Osteoblast (primary cell): ENCODE results near the gene UCN2. TPM values are rescaled to one million over a fixed set of nuclear protein-coding genes. Genes with fewer than 3 reads are reported as not detected.
"Not testable (repeated sequence)": the region's sequence is repeated elsewhere in the genome, so short reads cannot be mapped to it uniquely, and the experiment has no call there.

Experiments
- DNase-seq: peaks from one replicate; pipeline ENCODE4 v3.0.0; 2011; ENCODE audit warnings: low spot score, mixed read lengths; ENCODE audit not compliant: insufficient read length; ENCODE audit errors: missing footprints
- H2AFZ ChIP-seq: 2 replicates; pipeline ENCODE4 v1.6.0; 2011; ENCODE audit warnings: mild to moderate bottlenecking, low read length
- H3K27ac ChIP-seq: 2 replicates; pipeline ENCODE4 v1.5.1; 2011; ENCODE audit warnings: mild to moderate bottlenecking, low read depth, low read length, moderate library complexity
- H3K27me3 ChIP-seq: 2 replicates; pipeline ENCODE4 v1.6.0; 2012; ENCODE audit warnings: mild to moderate bottlenecking, control low read depth, inconsistent platforms, low read length, moderate library complexity; ENCODE audit not compliant: insufficient read depth
- H3K36me3 ChIP-seq: 2 replicates; pipeline ENCODE4 v1.5.1; 2011; ENCODE audit warnings: mild to moderate bottlenecking, low read length, control low read depth, moderate library complexity; ENCODE audit not compliant: insufficient read depth
- H3K4me1 ChIP-seq: 2 replicates; pipeline ENCODE4 v1.5.1; 2011; ENCODE audit warnings: mild to moderate bottlenecking, low read length, control low read depth, moderate library complexity; ENCODE audit not compliant: insufficient read depth
- H3K4me2 ChIP-seq: 2 replicates; pipeline ENCODE4 v1.6.0; 2011; ENCODE audit warnings: mild to moderate bottlenecking, low read length; ENCODE audit not compliant: insufficient read depth
- H3K4me3 ChIP-seq: fragments of 200-600 bp; sonication (generic); 3 replicates; pipeline ENCODE4 v1.5.1; 2012; ENCODE audit warnings: mild to moderate bottlenecking, low read length, inconsistent platforms; ENCODE audit not compliant: insufficient read depth
- H3K79me2 ChIP-seq: 2 replicates; pipeline ENCODE4 v1.6.0; 2012; ENCODE audit warnings: mild to moderate bottlenecking, low read length, control low read depth, inconsistent platforms; ENCODE audit not compliant: insufficient read depth
- H3K9me3 ChIP-seq: 2 replicates; pipeline ENCODE4 v1.5.1; 2011; ENCODE audit warnings: low read depth, low read length, control low read depth
- H4K20me1 ChIP-seq: 2 replicates; pipeline ENCODE4 v1.6.0; 2012; ENCODE audit warnings: mild to moderate bottlenecking, low read length, control low read depth; ENCODE audit not compliant: insufficient read depth
- total RNA-seq: library from RNA; depleted of rRNA; stranded (reverse); fragments of >200 nt; gene quantifications from 2 replicates; pipeline ENCODE4 v1.2.3, GENCODE V29; 2012
- TF ChIP-seq, protein P1 (sequence below): IDR thresholded peaks from 2 replicates; pipeline ENCODE4 v1.5.1; 2011; ENCODE audit warnings: mild to moderate bottlenecking, low read depth, low read length, moderate library complexity; ENCODE audit errors: extremely low read depth

The UCN2 gene
- total RNA-seq, 1 donor = 0.72 TPM

DNA sequence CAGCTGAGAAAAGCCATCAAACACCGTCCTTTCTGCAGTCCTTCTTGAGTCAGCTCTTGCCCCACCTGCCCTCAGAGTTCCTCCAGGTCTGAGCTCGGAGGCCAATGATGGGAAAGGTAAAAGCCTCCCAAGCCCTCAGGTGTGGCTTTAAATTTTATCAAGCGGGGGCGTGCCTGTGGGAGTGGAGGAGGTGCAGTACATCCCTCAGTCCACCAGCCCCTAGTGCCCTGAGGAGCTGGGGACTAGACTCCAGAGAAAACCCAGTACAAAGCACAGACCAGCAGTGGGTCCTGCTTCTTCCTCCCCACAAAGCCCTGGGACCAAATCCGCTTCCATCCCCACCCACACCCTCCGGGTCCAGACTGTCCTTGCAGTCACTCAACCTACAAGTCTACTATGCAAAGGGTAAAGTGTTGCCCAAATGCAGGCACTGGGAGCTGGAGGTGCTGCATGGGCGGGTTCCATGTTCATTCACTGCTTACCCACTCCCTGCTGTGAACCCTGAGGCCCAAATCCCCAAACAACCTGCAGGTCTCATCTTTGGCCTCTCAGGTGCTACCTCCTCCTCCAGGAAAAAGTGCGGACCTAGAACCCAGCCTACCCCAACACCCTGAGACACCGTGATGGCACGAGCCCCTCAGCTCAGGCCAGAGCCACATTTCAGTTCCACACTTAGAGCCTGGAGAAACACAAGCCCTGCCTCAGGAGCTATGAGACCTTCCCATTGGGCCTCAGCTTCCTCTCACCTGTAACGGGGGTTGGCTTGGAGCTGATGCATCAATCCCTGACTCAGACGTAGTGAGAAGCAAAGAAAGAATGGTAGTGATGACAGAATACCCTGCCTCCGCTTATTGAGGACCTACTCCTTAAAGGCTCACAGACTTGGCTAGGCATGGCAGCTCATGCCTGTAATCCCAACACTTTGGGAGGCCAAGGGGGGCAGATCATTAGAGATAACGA lies 9.4 kb downstream of the UCN2 start:
- TF ChIP-seq, protein P1, sequence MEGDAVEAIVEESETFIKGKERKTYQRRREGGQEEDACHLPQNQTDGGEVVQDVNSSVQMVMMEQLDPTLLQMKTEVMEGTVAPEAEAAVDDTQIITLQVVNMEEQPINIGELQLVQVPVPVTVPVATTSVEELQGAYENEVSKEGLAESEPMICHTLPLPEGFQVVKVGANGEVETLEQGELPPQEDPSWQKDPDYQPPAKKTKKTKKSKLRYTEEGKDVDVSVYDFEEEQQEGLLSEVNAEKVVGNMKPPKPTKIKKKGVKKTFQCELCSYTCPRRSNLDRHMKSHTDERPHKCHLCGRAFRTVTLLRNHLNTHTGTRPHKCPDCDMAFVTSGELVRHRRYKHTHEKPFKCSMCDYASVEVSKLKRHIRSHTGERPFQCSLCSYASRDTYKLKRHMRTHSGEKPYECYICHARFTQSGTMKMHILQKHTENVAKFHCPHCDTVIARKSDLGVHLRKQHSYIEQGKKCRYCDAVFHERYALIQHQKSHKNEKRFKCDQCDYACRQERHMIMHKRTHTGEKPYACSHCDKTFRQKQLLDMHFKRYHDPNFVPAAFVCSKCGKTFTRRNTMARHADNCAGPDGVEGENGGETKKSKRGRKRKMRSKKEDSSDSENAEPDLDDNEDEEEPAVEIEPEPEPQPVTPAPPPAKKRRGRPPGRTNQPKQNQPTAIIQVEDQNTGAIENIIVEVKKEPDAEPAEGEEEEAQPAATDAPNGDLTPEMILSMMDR = no peak
- H3K27ac ChIP-seq = no peak overlapping the region
- H4K20me1 ChIP-seq = peaks cover 4% of the 10 kb centered on the region

DNA sequence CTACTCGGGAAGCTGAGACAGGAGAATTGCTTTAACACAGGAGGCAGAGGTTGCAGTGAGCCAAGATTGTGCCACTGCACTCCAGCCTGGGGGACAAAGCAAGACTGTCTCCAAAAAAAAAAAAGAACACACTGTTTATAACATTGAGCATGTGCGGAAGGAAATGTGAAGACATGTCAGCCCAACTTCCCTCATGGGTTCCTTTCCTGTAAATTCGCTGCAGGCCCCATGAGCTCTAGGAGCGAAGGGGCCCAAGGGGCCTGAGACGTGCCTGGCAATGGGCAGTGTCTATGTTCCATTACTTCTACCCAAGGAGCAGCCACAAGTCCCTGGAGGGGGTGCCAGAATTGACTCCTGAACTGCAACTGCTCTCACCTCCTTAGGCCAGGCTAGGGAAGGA lies 10.2 kb downstream of the UCN2 start:
- H3K9me3 ChIP-seq = no peaks in the 10 kb centered on the region
- no peaks in the 10 kb centered on the region for H3K36me3 ChIP-seq
- no peak overlapping the region for H2AFZ ChIP-seq
- H3K79me2 ChIP-seq = peaks cover 6% of the 10 kb centered on the region
- H3K27ac ChIP-seq = no peak overlapping the region
- H3K27me3 ChIP-seq = no peaks in the 10 kb centered on the region
- no peak overlapping the region for H3K4me3 ChIP-seq
- H3K4me1 ChIP-seq = peaks cover 16% of the 10 kb centered on the region
- peaks cover under 1% of the 10 kb centered on the region for H4K20me1 ChIP-seq
- TF ChIP-seq, protein P1 = no peak
- no peak overlapping the region for H3K4me2 ChIP-seq
- DNase-seq = no peak

More for the DNA sequence above, 9.4 kb downstream of the UCN2 start:
- Histone ChIP-seq H3K4me3 (no peak overlapping the region), H3K9me3 (no peaks in the 10 kb centered on the region), H3K4me2 (no peak overlapping the region), H3K36me3 (no peaks in the 10 kb centered on the region), H2AFZ (no peak overlapping the region), H3K4me1 (peaks cover 22% of the 10 kb centered on the region), H3K79me2 (peaks cover 14% of the 10 kb centered on the region), H3K27me3 (no peaks in the 10 kb centered on the region)
- no peak for DNase-seq

DNA sequence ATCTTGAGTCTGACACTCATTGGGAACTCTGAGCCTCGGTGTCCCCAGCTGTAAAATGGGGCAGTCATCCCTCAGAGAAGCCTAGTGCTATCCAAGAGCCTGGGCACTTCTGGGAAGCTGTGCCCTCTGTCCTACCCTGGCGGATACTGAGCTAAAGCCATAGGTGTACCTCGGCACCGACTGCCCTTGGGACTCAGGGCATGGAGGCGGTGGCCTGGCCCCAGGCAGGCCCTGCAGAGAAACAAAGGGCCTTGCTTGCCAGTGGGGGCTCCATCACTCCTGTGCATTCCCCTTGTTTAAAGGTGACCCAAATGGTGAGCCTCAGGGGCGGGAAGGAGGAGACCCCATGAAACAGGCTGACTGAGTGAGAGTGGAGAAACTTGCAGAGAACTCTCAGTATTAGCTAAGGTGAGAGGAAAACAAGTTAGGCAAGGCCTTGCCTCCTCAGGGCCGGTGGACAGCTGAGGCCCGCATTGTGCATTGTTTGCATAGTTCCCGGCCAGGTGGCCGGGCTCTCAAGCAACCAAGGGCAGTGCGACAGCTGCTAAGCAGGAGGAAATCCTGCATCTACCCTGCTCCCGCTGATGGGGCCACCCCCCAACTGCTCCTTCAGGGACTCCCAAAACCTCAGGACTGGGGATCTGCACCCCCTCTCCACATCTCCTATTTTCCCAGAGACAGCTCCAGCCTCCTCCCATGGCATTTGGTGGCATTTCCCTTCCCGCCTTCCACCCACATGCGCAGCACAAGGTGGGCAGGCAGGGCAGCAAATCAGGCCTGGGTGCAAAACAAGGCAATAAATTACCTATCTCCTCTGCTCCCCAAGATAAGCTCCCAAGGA lies 11.2 kb downstream of the UCN2 start:
- H2AFZ ChIP-seq = no peak overlapping the region
- H3K4me3 ChIP-seq = no peak overlapping the region
- peaks cover 8% of the 10 kb centered on the region for H3K4me1 ChIP-seq
- H3K27ac ChIP-seq = no peak overlapping the region
- peaks cover 3% of the 10 kb centered on the region for H3K79me2 ChIP-seq
- H3K36me3 ChIP-seq = peaks cover under 1% of the 10 kb centered on the region
- no peaks in the 10 kb centered on the region for H3K27me3 ChIP-seq
- no peaks in the 10 kb centered on the region for H3K9me3 ChIP-seq
- DNase-seq = no peak
- TF ChIP-seq, protein P1 = no peak
- no peak overlapping the region for H3K4me2 ChIP-seq
- no peaks in the 10 kb centered on the region for H4K20me1 ChIP-seq

DNA sequence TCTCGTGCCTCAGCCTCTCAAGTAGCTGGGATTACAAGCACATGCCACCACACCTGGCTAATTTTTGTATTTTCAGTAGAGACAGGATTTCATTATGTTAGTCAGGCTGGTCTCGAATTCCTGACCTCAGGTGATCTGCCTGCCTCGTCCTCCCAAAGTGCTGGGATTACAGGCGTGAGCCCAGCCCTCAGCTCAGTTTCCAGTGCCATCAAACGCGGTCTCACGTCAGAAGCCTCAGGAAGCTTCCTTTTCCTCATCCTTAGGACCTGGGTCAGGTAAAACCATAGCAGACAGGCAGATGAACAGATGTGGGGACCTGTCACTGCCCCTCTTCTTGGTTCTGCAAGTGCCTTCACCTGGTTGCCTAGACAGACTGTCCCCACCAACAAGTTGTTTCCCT lies 11.9 kb downstream of the UCN2 start:
- H2AFZ ChIP-seq, H3K27me3 ChIP-seq, H3K79me2 ChIP-seq, H3K27ac ChIP-seq, DNase-seq, H3K9me3 ChIP-seq, H3K4me3 ChIP-seq, H3K4me1 ChIP-seq, H4K20me1 ChIP-seq, H3K36me3 ChIP-seq, H3K4me2 ChIP-seq: not testable (repeated sequence)
